ENCODE measurements around the gene PSMD3.

GRCh38 chr17:40031706-40032105 lies 51.1 kb downstream of the PSMD3 start:
- no peak for TF ChIP-seq POLR2A (IDR thresholded peaks at IDR 0.05; ENCODE audit: low read length)
- TF ChIP-seq GATA1 (IDR thresholded peaks at IDR 0.05; ENCODE audit: low read depth, low read length) = no peak
